Measurements from ENCODE around the gene RNF213.

RNF213 gene

GRCh38 chr17:80260791-80261158 lies at the start of gene RNF213:
TSS of gene RNF213 (plus strand) at chr17:80260852. CDS start at chr17:80263682, 2,830 bp downstream.
- DNase-seq: no peak

- DNase-seq: no peak
These were observed 48.5 kb upstream of the RNF213 start for GRCh38 chr17:80212109-80212508.

- DNase-seq: no peak
These were observed 48.1 kb upstream of the RNF213 start for GRCh38 chr17:80212511-80212910.

- no peak for DNase-seq
These were observed 47.5 kb upstream of the RNF213 start for GRCh38 chr17:80212962-80213642.

- DNase-seq: no peak
These were observed 47.0 kb upstream of the RNF213 start for GRCh38 chr17:80213643-80213975.

GRCh38 chr17:80214012-80214877 lies 46.4 kb upstream of the RNF213 start:
- DNase-seq: no peak

GRCh38 chr17:80214878-80215210 lies 45.8 kb upstream of the RNF213 start:
- DNase-seq: no peak

- no peak for DNase-seq
These were observed 43.9 kb upstream of the RNF213 start for GRCh38 chr17:80216473-80217456.

- no peak for DNase-seq
These were observed 42.8 kb upstream of the RNF213 start for GRCh38 chr17:80217703-80218362.

- no peak for DNase-seq
These were observed 42.3 kb upstream of the RNF213 start for GRCh38 chr17:80218391-80218790.

- DNase-seq: peak in 1 of 2 experiments; percentile 34
These were observed 41.5 kb upstream of the RNF213 start for GRCh38 chr17:80219013-80219762.

- no peak for DNase-seq
These were observed 40.9 kb upstream of the RNF213 start for GRCh38 chr17:80219763-80220053.

- peak; percentile 16 to 54 for DNase-seq
These were observed 40.5 kb upstream of the RNF213 start, which contains the start of the genes SGSH and SLC26A11 for GRCh38 chr17:80220054-80220735. TSS of gene SGSH (minus strand) at chr17:80220333. CDS start at chr17:80220313, 20 bp downstream. TSS of gene SLC26A11 (plus strand) at chr17:80220427. CDS start at chr17:80221561, 1,134 bp downstream.

- DNase-seq: no peak
These were observed 39.9 kb upstream of the RNF213 start for GRCh38 chr17:80220736-80221215.

- no peak for DNase-seq
These were observed 39.1 kb upstream of the RNF213 start for GRCh38 chr17:80221351-80222105.

GRCh38 chr17:80222376-80223141 lies 38.1 kb upstream of the RNF213 start:
- no peak for DNase-seq

GRCh38 chr17:80223142-80223815 lies 37.4 kb upstream of the RNF213 start:
- no peak for DNase-seq

GRCh38 chr17:80223838-80224497 lies 36.7 kb upstream of the RNF213 start:
- no peak for DNase-seq

Measured in SW 1271 (cell line).